DMS53 treated with DMSO at 0.1 percent for 48 hours (cell line): ENCODE data around the gene KIF16B.

Experiments
- DNase-seq: peaks from one replicate; lab custom pipeline; 2025; ENCODE audit not compliant: unreplicated experiment; lab: John Stamatoyannopoulos, UW

The KIF16B gene

DNA sequence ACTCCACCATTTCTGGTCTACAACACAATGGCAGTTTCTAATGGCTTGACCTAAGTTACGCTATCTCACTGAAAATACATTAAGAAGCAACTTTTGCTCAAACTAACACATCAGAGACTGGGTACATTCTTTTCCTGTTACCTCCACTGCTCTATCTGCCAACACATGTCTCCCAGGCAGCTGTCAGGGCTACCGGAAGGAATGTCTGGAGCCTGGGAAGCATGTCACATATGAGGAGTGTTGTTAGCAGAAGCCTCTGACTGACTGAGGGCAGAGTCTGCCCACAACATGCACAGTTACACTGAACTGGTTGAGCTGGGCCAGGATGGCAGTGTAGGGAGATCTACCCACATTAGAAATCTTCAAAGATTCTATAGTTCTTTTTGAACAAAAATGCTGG, 264.5 kb downstream of the KIF16B start:
- no peak for DNase-seq

- no peak for DNase-seq
These were observed 270.4 kb downstream of the KIF16B start for GRCh38 chr20:16302818-16303217.

GRCh38 chr20:16301986-16302385, 271.3 kb downstream of the KIF16B start:
- DNase-seq, result no peak

- no peak for DNase-seq
These were observed 273.4 kb downstream of the KIF16B start for GRCh38 chr20:16299897-16300296.

- no peak for DNase-seq
These were observed 276.3 kb downstream of the KIF16B start for GRCh38 chr20:16296931-16297330.

- no peak for DNase-seq
These were observed 277.7 kb downstream of the KIF16B start for GRCh38 chr20:16295534-16295933.

GRCh38 chr20:16293590-16293989, 279.7 kb downstream of the KIF16B start:
- peak; percentile 36 for DNase-seq

DNA sequence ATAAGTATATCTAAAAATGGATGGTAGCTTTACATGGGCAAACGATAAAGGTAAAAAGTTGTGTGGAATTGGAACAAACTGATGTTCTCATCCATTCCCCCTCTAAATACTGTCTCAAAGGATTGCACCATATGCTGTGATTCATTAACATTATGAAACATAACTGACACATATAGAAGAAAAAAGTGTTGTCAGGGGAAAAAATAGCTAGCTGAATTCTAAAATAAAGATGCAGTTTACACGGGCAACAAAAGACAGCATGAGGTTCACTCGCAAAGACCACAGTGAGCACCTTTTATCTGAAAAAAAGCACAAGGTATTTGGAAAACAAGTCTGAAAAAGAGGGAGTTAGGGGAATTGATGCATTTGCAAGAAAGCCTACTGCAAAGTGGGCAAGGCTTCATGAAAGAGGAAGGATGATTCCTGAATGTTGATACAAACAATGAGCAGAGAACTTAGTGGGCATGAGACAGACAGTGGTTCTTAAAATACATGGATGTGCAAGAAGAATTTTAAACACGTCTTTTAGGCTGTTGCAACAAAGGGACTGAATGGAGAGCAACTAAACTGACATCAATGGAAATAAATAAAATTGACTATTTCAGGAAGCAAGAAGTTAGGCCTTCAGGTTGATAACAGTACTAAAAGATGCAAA, 280.9 kb downstream of the KIF16B start:
- DNase-seq, result no peak

- DNase-seq, result no peak
These were observed 282.9 kb downstream of the KIF16B start for GRCh38 chr20:16290358-16290757.

GRCh38 chr20:16287776-16288175, 285.5 kb downstream of the KIF16B start:
- no peak for DNase-seq

DNA sequence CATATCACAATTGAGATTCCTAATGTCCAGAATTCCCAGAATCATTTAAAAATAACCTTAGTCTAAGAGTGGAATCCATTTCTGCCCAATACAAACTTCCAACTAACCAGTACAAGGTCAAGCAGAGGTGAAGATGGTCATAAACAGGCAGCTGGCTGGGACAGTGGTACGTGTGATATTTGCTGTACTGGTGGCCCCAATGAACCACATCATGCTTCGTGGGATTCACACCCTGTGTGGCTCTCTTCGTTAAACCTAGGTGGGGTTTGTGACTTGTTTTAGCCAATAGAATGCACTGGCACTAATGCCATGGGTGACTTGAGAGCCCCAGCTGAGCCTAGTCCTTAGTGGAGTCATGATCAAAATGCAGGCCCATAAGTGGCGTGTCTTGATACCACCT, 286.6 kb downstream of the KIF16B start:
- DNase-seq, result no peak

DNA sequence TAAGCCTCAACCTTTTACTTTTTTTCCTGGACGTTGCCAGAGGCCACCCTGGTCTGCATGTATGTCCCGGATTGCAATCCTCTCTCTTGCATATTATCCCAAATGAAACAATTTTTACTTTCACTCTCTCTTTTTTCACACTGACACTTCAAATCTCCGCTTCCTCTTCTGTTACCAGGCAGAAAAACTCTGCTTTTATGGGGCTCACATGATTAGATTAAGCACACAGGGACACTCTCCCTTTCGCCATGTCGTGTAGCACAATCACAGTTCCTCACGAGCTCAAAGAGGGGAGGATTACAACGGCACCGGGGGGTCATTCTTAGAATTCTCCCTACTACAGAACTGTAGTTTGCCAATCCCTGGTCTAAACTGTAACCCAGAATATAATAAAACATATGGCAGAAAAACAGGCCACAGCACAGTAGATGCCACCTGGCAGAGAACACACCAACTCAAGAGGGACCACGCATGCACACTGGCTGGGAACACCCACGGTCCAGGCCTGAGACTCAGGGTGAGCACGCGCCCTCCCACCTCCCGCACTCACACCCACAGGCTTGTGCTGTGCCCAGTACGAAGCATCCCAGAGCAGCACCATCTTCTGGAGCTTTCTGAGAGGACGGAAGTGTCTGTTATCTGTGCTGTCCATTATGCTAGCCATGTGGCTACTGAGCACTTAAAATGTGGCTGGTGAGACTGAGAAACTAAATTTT, 288.7 kb downstream of the KIF16B start:
- DNase-seq, result no peak

DNA sequence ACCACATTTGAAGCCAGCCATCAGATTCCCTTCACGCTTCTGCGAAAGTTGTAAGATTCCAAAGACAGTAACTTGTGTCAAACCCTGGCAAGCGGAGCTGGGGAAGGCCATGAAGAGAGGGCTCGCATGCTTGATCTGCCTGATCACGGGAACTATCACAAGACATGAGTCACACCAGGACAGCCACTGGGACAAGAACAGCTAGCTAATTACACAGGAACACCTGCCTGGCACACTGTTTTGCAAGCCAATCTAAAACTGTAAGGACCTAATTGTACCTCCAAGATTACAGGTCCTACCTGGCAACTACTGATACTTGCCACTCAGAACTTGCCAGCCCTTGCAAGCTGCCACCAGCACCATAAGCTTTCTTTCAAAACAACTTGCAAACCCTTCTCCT, 289.3 kb downstream of the KIF16B start:
- DNase-seq, result no peak

DNA sequence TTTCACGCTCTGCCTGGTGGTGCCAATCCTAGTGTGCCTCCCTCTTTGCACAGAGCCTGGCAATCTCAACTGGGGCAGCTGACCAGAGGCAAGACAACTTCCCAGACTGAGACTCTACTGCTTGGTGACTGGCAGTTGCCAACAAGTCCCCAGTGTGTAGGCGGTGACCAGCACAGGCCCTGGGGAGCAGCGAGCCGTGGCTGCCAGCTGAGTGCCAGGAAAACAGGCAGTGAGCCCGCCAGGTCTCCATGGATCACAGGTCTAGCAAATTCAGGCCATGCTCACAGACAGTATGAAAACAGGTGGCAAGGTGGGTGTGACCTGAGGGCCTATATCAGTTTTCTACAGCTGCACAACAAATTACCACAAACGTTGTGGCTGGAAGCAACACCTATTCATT, 289.9 kb downstream of the KIF16B start:
- no peak for DNase-seq

- no peak for DNase-seq
These were observed 293.0 kb downstream of the KIF16B start for GRCh38 chr20:16280219-16280618.

DNA sequence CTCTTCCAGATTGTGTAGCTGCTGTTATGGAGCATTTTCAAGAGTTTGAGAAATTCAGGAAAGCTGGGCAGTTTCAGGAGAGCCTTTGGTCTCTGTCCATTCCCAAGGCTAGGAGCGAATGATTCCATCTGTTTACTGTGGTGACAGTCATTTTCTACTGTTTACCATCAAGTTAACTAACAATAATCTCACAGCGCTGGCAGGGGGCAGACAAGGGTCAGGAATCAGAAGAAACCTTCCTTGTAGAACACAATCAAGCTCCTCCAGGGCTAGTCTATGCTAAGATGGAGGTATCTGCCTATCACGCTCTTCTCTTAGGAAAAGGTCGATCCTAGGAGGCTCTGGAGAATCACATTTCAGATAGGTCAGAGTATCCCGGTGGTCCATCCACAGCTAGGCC, 293.9 kb downstream of the KIF16B start:
- no peak for DNase-seq

DNA sequence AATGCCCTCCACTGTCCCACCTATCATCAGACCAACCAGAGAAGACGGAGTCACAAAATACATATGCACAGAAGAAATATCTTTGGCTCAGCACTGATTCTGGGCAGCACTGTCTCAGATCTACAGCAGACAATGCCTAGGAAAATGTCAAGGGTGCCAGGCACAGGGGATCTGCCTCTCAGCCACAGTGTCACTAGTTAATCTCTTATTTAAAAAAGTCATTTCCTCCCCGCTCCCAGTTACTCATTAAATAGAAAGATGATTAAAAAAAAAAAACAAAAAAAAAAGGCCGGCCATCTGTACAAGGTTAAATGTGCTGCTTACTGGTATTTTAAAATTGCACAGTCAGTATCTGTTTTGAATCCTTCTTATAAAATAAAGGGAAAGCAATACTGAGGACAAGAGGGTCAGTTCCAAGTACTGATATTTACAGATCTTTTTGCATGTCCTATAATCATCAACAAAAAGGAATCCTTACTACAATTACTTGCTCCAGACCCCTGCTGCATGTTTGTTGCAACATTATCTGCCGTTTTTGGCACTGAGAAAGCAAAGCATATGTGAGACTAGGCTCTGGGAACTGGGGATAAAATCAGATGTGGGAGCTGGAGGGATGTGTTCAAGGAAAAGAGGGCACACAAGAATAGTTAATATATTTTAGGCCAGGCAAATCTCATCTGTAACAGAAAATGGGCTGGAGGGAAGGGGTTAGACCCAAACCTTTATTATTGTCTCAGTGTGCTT, 299.3 kb downstream of the KIF16B start:
- DNase-seq, result no peak

DNA sequence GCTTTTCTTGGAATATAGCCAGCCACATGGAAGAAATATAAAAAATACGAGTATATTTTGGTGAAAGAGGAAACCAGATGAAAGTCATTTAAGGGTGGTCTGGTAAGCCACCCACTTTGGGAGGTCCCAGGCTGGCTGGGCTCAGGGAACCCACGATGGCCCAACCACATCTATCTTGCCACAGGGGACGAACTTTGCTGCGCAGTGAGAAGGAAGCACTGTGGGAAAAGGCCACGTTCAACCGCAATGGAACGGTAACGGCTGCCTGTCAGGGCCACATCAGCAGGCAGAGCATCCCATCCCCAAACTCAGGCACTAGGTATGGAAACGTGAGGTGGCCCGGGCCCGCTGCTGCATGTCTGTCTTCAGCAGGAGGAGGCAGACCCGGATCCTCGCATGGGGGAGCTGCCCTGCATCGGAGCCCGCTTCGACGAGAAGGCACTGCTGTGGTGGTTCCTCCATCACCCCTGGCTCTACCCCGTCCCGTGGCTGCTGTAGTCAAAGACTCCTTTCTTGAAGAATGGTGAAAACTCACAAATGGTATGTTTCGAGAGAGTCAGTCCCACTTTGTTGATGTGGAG, 300.4 kb downstream of the KIF16B start:
- no peak for DNase-seq

DNA sequence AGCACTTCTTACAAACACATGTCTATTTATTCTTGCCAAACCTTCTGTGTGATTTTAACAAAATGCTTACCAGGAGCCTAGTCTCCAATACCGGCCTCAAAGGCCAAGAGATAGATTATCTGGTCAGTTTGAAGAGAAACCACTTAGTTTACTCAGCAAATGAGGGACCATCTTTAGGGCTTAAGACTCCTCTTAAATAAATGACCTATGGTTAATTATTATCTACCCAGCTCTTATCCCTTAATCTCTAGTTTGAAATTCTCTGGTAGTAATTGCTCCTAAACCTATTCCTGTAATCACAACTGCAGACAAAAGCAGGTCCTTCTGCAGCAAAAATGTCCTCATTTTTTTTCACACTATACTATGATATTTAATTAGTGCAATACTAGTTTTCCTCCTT, 301.8 kb downstream of the KIF16B start:
- peak; percentile 59 for DNase-seq

- no peak for DNase-seq
These were observed 302.3 kb downstream of the KIF16B start for GRCh38 chr20:16270989-16271388.

DNA sequence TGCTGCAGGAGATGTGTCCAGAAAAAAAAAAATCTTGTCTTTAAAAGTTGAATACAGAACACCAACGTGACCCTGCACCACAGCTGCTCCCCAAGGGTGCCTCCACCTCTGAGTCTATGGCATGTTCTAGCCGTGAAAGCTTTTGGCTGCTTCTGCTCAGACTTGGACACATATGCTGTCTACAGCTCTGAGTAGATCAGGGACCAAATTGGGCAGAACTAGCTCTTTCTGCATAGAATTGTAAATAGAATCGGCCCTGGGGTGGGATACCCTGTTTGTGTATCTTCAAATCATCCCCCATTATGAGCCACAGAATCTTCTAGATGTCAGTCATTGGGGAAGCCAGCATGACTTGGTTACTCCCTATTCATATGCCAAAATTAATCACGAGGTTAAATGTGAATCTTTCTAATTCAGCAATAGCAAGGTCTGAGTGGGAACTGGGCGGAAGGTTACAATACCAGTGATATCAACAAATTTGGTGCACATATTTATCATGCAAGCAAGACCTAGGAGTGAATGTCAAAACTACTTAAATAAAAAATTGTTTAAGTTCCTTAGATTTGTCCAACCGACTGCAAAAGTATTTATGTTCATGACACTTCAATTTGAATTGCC, 302.8 kb downstream of the KIF16B start:
- DNase-seq, result no peak
